ENCODE results near the gene ALG6.
A peak's percentile ranks its signal among the peaks of the same experiment; 100 is the strongest.
"Not testable (repeated sequence)": the region's sequence is repeated elsewhere in the genome, so short reads cannot be mapped to it uniquely, and the experiment has no call there.

The ALG6 gene

GRCh38 chr1:63468683-63469082, 101.3 kb downstream of the ALG6 start:
- not testable (repeated sequence) for DNase-seq; H2BK15ac ChIP-seq (replicated peaks; ENCODE audit: low read depth); H3K4me3 ChIP-seq (ENCODE audit: low read length); H3K4me1 ChIP-seq (ENCODE audit: control insufficient read depth, low read depth, low read length); H4K5ac ChIP-seq (ENCODE audit: low read length); H3K9ac ChIP-seq (ENCODE audit: low read length); H2BK120ac ChIP-seq (ENCODE audit: low read depth, low read length); H3K4ac ChIP-seq (ENCODE audit: low read depth, low read length); H3K18ac ChIP-seq (ENCODE audit: low read length); H2AK5ac ChIP-seq (ENCODE audit: low read length); H3K23ac ChIP-seq (ENCODE audit: low read length); H4K8ac ChIP-seq (ENCODE audit: low read depth, low read length); H3K56ac ChIP-seq (ENCODE audit: low read length); H2BK5ac ChIP-seq (ENCODE audit: low read length); H3K36me3 ChIP-seq (ENCODE audit: control insufficient read depth, insufficient read depth, low read length); H3K27ac ChIP-seq (ENCODE audit: low read depth, low read length); H3K27me3 ChIP-seq (ENCODE audit: insufficient read depth, low read length, poor library complexity); H3K79me2 ChIP-seq (ENCODE audit: control insufficient read depth, insufficient read depth, low read length); H3K4me2 ChIP-seq (ENCODE audit: low read length); H3K79me1 ChIP-seq (ENCODE audit: low read length)
- WGBS (ENCODE audit: extremely low coverage, insufficient coverage, low lambda C conversion rate), result no CpG with 5 or more reads among the region's 5 CpGs

- Histone ChIP-seq H3K27me3 (ENCODE audit: insufficient read depth, low read length, poor library complexity) (no peaks in the 10 kb centered on the region), H3K4ac (ENCODE audit: low read depth, low read length) (no peak overlapping the region), H4K8ac (ENCODE audit: low read depth, low read length) (no peak overlapping the region), H3K18ac (ENCODE audit: low read length) (no peak overlapping the region), H2AK5ac (ENCODE audit: low read length) (no peak overlapping the region), H3K79me1 (ENCODE audit: low read length) (no peaks in the 10 kb centered on the region), H3K4me1 (ENCODE audit: control insufficient read depth, low read depth, low read length) (no peaks in the 10 kb centered on the region), H3K36me3 (ENCODE audit: control insufficient read depth, insufficient read depth, low read length) (no peaks in the 10 kb centered on the region), H3K27ac (ENCODE audit: low read depth, low read length) (no peak overlapping the region), H2BK5ac (ENCODE audit: low read length) (no peak overlapping the region), H3K9ac (ENCODE audit: low read length) (no peak overlapping the region), H3K4me3 (ENCODE audit: low read length) (no peak overlapping the region), H2BK15ac (replicated peaks; ENCODE audit: low read depth) (no peak overlapping the region), H3K4me2 (ENCODE audit: low read length) (no peak overlapping the region), H3K23ac (ENCODE audit: low read length) (no peak overlapping the region), H2BK120ac (ENCODE audit: low read depth, low read length) (no peak overlapping the region), H3K56ac (ENCODE audit: low read length) (no peak overlapping the region), H3K79me2 (ENCODE audit: control insufficient read depth, insufficient read depth, low read length) (no peaks in the 10 kb centered on the region), H4K5ac (ENCODE audit: low read length) (no peak overlapping the region)
- no CpG with 5 or more reads among the region's 7 CpGs for WGBS (ENCODE audit: extremely low coverage, insufficient coverage, low lambda C conversion rate)
- peak; percentile 29 for DNase-seq
Observed at GRCh38 chr1:63475761-63476160, 108.3 kb downstream of the ALG6 start.

- H3K79me1 ChIP-seq (ENCODE audit: low read length), result no peaks in the 10 kb centered on the region
- no peaks in the 10 kb centered on the region for H3K79me2 ChIP-seq (ENCODE audit: control insufficient read depth, insufficient read depth, low read length)
- H3K36me3 ChIP-seq (ENCODE audit: control insufficient read depth, insufficient read depth, low read length), result no peaks in the 10 kb centered on the region
- H2AK5ac ChIP-seq (ENCODE audit: low read length), result no peak overlapping the region
- H3K4me1 ChIP-seq (ENCODE audit: control insufficient read depth, low read depth, low read length), result no peaks in the 10 kb centered on the region
- H3K9ac ChIP-seq (ENCODE audit: low read length), result no peak overlapping the region
- no peak overlapping the region for H3K23ac ChIP-seq (ENCODE audit: low read length)
- H3K27me3 ChIP-seq (ENCODE audit: insufficient read depth, low read length, poor library complexity), result no peaks in the 10 kb centered on the region
- no peak overlapping the region for H4K5ac ChIP-seq (ENCODE audit: low read length)
- no CpG with 5 or more reads among the region's 1 CpG for WGBS (ENCODE audit: extremely low coverage, insufficient coverage, low lambda C conversion rate)
- H3K4me3 ChIP-seq (ENCODE audit: low read length), result no peak overlapping the region
- no peak overlapping the region for H2BK5ac ChIP-seq (ENCODE audit: low read length)
- no peak overlapping the region for H3K27ac ChIP-seq (ENCODE audit: low read depth, low read length)
- no peak overlapping the region for H3K18ac ChIP-seq (ENCODE audit: low read length)
- no peak overlapping the region for H3K4me2 ChIP-seq (ENCODE audit: low read length)
- H3K56ac ChIP-seq (ENCODE audit: low read length), result no peak overlapping the region
- no peak overlapping the region for H2BK120ac ChIP-seq (ENCODE audit: low read depth, low read length)
- no peak for DNase-seq
- no peak overlapping the region for H4K8ac ChIP-seq (ENCODE audit: low read depth, low read length)
- no peak overlapping the region for H2BK15ac ChIP-seq (replicated peaks; ENCODE audit: low read depth)
- H3K4ac ChIP-seq (ENCODE audit: low read depth, low read length), result no peak overlapping the region
Observed at GRCh38 chr1:63480057-63480456, 112.6 kb downstream of the ALG6 start.

GRCh38 chr1:63486629-63487028, 119.2 kb downstream of the ALG6 start:
- no peak overlapping the region for H3K4me2 ChIP-seq (ENCODE audit: low read length)
- H3K27ac ChIP-seq (ENCODE audit: low read depth, low read length), result no peak overlapping the region
- H2BK5ac ChIP-seq (ENCODE audit: low read length), result no peak overlapping the region
- H4K8ac ChIP-seq (ENCODE audit: low read depth, low read length), result no peak overlapping the region
- H3K79me1 ChIP-seq (ENCODE audit: low read length), result no peaks in the 10 kb centered on the region
- H2BK120ac ChIP-seq (ENCODE audit: low read depth, low read length), result no peak overlapping the region
- no peaks in the 10 kb centered on the region for H3K27me3 ChIP-seq (ENCODE audit: insufficient read depth, low read length, poor library complexity)
- no peaks in the 10 kb centered on the region for H3K79me2 ChIP-seq (ENCODE audit: control insufficient read depth, insufficient read depth, low read length)
- H3K36me3 ChIP-seq (ENCODE audit: control insufficient read depth, insufficient read depth, low read length), result no peaks in the 10 kb centered on the region
- no peaks in the 10 kb centered on the region for H3K4me1 ChIP-seq (ENCODE audit: control insufficient read depth, low read depth, low read length)
- no peak overlapping the region for H3K4ac ChIP-seq (ENCODE audit: low read depth, low read length)
- H4K5ac ChIP-seq (ENCODE audit: low read length), result no peak overlapping the region
- no peak overlapping the region for H3K9ac ChIP-seq (ENCODE audit: low read length)
- peak; percentile 30 for DNase-seq
- H2AK5ac ChIP-seq (ENCODE audit: low read length), result no peak overlapping the region
- H2BK15ac ChIP-seq (replicated peaks; ENCODE audit: low read depth), result no peak overlapping the region
- H3K23ac ChIP-seq (ENCODE audit: low read length), result no peak overlapping the region
- no peak overlapping the region for H3K56ac ChIP-seq (ENCODE audit: low read length)
- no peak overlapping the region for H3K4me3 ChIP-seq (ENCODE audit: low read length)
- WGBS (ENCODE audit: extremely low coverage, insufficient coverage, low lambda C conversion rate), result no CpG with 5 or more reads among the region's 1 CpG
- H3K18ac ChIP-seq (ENCODE audit: low read length), result no peak overlapping the region

GRCh38 chr1:63487336-63488065, 120.1 kb downstream of the ALG6 start:
- H2AK5ac ChIP-seq (ENCODE audit: low read length), result no peak overlapping the region
- no peak overlapping the region for H2BK5ac ChIP-seq (ENCODE audit: low read length)
- H2BK15ac ChIP-seq (replicated peaks; ENCODE audit: low read depth), result no peak overlapping the region
- H3K27ac ChIP-seq (ENCODE audit: low read depth, low read length), result no peak overlapping the region
- H3K18ac ChIP-seq (ENCODE audit: low read length), result no peak overlapping the region
- no peak overlapping the region for H4K8ac ChIP-seq (ENCODE audit: low read depth, low read length)
- no peak overlapping the region for H3K4me3 ChIP-seq (ENCODE audit: low read length)
- no peak overlapping the region for H3K4ac ChIP-seq (ENCODE audit: low read depth, low read length)
- H3K4me2 ChIP-seq (ENCODE audit: low read length), result no peak overlapping the region
- no peaks in the 10 kb centered on the region for H3K79me2 ChIP-seq (ENCODE audit: control insufficient read depth, insufficient read depth, low read length)
- no peak overlapping the region for H3K9ac ChIP-seq (ENCODE audit: low read length)
- no peak overlapping the region for H3K56ac ChIP-seq (ENCODE audit: low read length)
- no peaks in the 10 kb centered on the region for H3K36me3 ChIP-seq (ENCODE audit: control insufficient read depth, insufficient read depth, low read length)
- H3K4me1 ChIP-seq (ENCODE audit: control insufficient read depth, low read depth, low read length), result no peaks in the 10 kb centered on the region
- no peak overlapping the region for H3K23ac ChIP-seq (ENCODE audit: low read length)
- no peaks in the 10 kb centered on the region for H3K27me3 ChIP-seq (ENCODE audit: insufficient read depth, low read length, poor library complexity)
- DNase-seq, result no peak
- no CpG with 5 or more reads among the region's 8 CpGs for WGBS (ENCODE audit: extremely low coverage, insufficient coverage, low lambda C conversion rate)
- no peak overlapping the region for H2BK120ac ChIP-seq (ENCODE audit: low read depth, low read length)
- no peaks in the 10 kb centered on the region for H3K79me1 ChIP-seq (ENCODE audit: low read length)
- no peak overlapping the region for H4K5ac ChIP-seq (ENCODE audit: low read length)

Data from mesendoderm (in vitro differentiated cells).